H1 (cell line): ENCODE measurements around the gene RCL1. TPM values are rescaled to one million over a fixed set of nuclear protein-coding genes. Genes with fewer than 3 reads are reported as not detected.

Experiments used
- BRCA1 ChIP-seq: IDR thresholded peaks from 2 replicates; pipeline ENCODE4 v1.6.1; 2012; ENCODE audit warnings: low read depth, low read length, improper control_type of control experiment
- CBX5 ChIP-seq: fragments of 300-800, 300-1000 bp; sonication (generic); IDR thresholded peaks from 2 replicates; pipeline ENCODE4 v1.7.1; 2016; ENCODE audit warnings: antibody characterized with exemption, low read length, low read depth
- CHD7 ChIP-seq: fragments of 300-600 bp; sonication (generic); IDR thresholded peaks from 2 replicates; pipeline ENCODE4 v1.7.1; 2012; ENCODE audit warnings: low read length, moderate library complexity, mild to moderate bottlenecking, inconsistent platforms; ENCODE audit not compliant: insufficient replicate concordance
- MAFK ChIP-seq: IDR thresholded peaks from 2 replicates; pipeline ENCODE4 v1.6.1; 2012; ENCODE audit warnings: low read depth, mild to moderate bottlenecking, improper control_type of control experiment, low read length
- RNF2 ChIP-seq: fragments of 200-900, 300-1000 bp; sonication (generic); IDR thresholded peaks from 2 replicates; pipeline ENCODE4 v1.7.1; 2016; ENCODE audit warnings: borderline replicate concordance, low read depth, mild to moderate bottlenecking, antibody characterized with exemption, low read length; ENCODE audit not compliant: poor library complexity, severe bottlenecking; ENCODE audit errors: missing control alignments
- polyA plus RNA-seq, 7 experiments: library from polyadenylated mRNA; depleted of rRNA in 3 of 7; stranded (reverse) in 5 of 7; unstranded in 2 of 7; fragments of >200 nt in 5 of 7; fragments of 200-250 nt in 2 of 7; gene quantifications; 1 replicate in 5 of 7; 2 replicates in 1 of 7; 4 replicates in 1 of 7; pipeline versions ENCODE4 v1.2.1 to v1.2.3, GENCODE V29; 2011 to 2013; ENCODE audit warnings: missing spikeins in 2 of 7, mixed read lengths in 2 of 7
- total RNA-seq: library from RNA; stranded (reverse); fragmentation: NEBNext Ultra II Directional; extraction: Animal tissue kit (Norgen Biotek cat#: 25700); gene quantifications from 2 replicates; pipeline ENCODE4 v1.2.1, GENCODE V29; 2021

Gene RCL1
- total and polyA plus RNA-seq, 2 of the 8 experiments (the other 6 are each of a cell fraction or from before 2014, with no cell fraction given), result 21.0 to 29.5 TPM

- TF ChIP-seq CHD7 (no peak), RNF2 (no peak), MAFK (no peak), BRCA1 (no peak), CBX5 (no peak)
Measured at GRCh38 chr9:4760122-4760521, 32.6 kb upstream of the RCL1 start (continued).
